GM12864 (cell line): Measurements from ENCODE around the gene TOB2.
"Not testable (repeated sequence)": the region's sequence is repeated elsewhere in the genome, so short reads cannot be mapped to it uniquely, and the experiment has no call there.

ENCODE experiments used
- DNase-seq: peaks from one replicate; pipeline ENCODE4 v3.0.0-alpha.2; 2011; ENCODE audit warnings: low read depth
- H3K4me3 ChIP-seq: 2 replicates; pipeline ENCODE4 v1.5.1; 2011; ENCODE audit warnings: mild to moderate bottlenecking, low read depth, low read length, control low read depth
- CTCF ChIP-seq: IDR thresholded peaks from 2 replicates; pipeline ENCODE4 v1.5.1; 2011; ENCODE audit warnings: low read depth, mild to moderate bottlenecking, moderate library complexity, low read length, control low read depth, inconsistent platforms; ENCODE audit errors: missing control alignments

TOB2 gene

GRCh38 chr22:41461901-41462300 is 15.3 kb upstream of the TOB2 start:
- DNase-seq = no peak
- no peak overlapping the region for H3K4me3 ChIP-seq
- TF ChIP-seq CTCF = no peak

GRCh38 chr22:41460071-41460470 is 13.5 kb upstream of the TOB2 start:
- H3K4me3 ChIP-seq, DNase-seq: not testable (repeated sequence)

GRCh38 chr22:41459431-41459830 is 12.8 kb upstream of the TOB2 start:
- TF ChIP-seq CTCF = no peak
- DNase-seq = no peak
- no peak overlapping the region for H3K4me3 ChIP-seq

GRCh38 chr22:41458161-41458728 is 11.6 kb upstream of the TOB2 start:
- TF ChIP-seq CTCF = no peak
- no peak for DNase-seq
- no peak overlapping the region for H3K4me3 ChIP-seq

GRCh38 chr22:41448189-41448808 is 1.7 kb upstream of the TOB2 start:
- H3K4me3 ChIP-seq = peak overlapping the region; percentile 59
- DNase-seq = peak; percentile 98
- TF ChIP-seq CTCF = no peak

GRCh38 chr22:41447435-41448188 is 1.0 kb upstream of the TOB2 start:
- no peak for TF ChIP-seq CTCF
- DNase-seq = no peak
- H3K4me3 ChIP-seq = peak overlapping the region; percentile 59

- H3K4me3 ChIP-seq = peak overlapping the region; percentile 59
- no peak for DNase-seq
- TF ChIP-seq CTCF = no peak
Measured at GRCh38 chr22:41446057-41446501, 522 bp downstream of the TOB2 start.
